SK-N-SH (cell line): Measurements from ENCODE around the gene C14orf132. TPM values are rescaled to one million over a fixed set of nuclear protein-coding genes. Genes with fewer than 3 reads are reported as not detected.

Experiments used
- CTCF ChIA-PET: fragments of 300-600, 350-600 bp; formaldehyde crosslinking; extraction: SDS; loops from one replicate; lab custom pipeline; 2021; lab: Yijun Ruan, JAX
- POLR2A ChIA-PET: fragments of 350-600 bp; sonication (Branson Sonifier 250); formaldehyde crosslinking; extraction: SDS; loops from one replicate; lab custom pipeline; 2020; ENCODE audit warnings: antibody characterized with exemption, inconsistent platforms; lab: Yijun Ruan, JAX
- DNase-seq: peaks from one replicate; pipeline ENCODE4 v3.0.0; 2012
- H2AFZ ChIP-seq: fragments of 200-600 bp; sonication (generic); 2 replicates; pipeline ENCODE4 v1.8.1; 2016; ENCODE audit warnings: antibody characterized with exemption, mild to moderate bottlenecking, low read depth
- H3F3A ChIP-seq: fragments of 200-600 bp; sonication (generic); replicated peaks from 2 replicates; pipeline ENCODE3; 2016; ENCODE audit warnings: antibody characterized with exemption, mild to moderate bottlenecking; ENCODE audit not compliant: insufficient read depth
- H3K27ac ChIP-seq, 2 experiments: fragments of 200-500 bp in 1 of 2; fragments of 200-600 bp in 1 of 2; sonication (Bioruptor generic) in 1 of 2; sonication (generic), shearing (Covaris generic) in 1 of 2; 2 replicates each; pipeline versions ENCODE4 v1.5.1 to v1.6.1; 2014 to 2016; ENCODE audit warnings: low read depth in 2 of 2, inconsistent platforms in 1 of 2, low read length in 1 of 2, mild to moderate bottlenecking in 1 of 2, mixed read lengths in 1 of 2
- H3K27me3 ChIP-seq: fragments of 200-600 bp; sonication (generic), shearing (Covaris generic); 2 replicates; pipeline ENCODE4 v1.6.1; 2016; ENCODE audit warnings: mixed run types; ENCODE audit not compliant: insufficient read depth
- H3K36me3 ChIP-seq, 2 experiments: fragments of 200-500 bp in 1 of 2; fragments of 200-600 bp in 1 of 2; sonication (Bioruptor generic) in 1 of 2; sonication (generic) in 1 of 2; replicated peaks in 1 of 2; 2 replicates each; pipeline versions ENCODE3 to v1.5.1; 2014 to 2016; ENCODE audit warnings: low read length in 1 of 2, mild to moderate bottlenecking in 1 of 2; ENCODE audit not compliant: insufficient read depth in 2 of 2, control insufficient read depth in 1 of 2
- H3K4me1 ChIP-seq, 2 experiments: fragments of 200-500 bp in 1 of 2; fragments of 200-600 bp in 1 of 2; sonication (Bioruptor generic) in 1 of 2; sonication (generic), shearing (Covaris generic) in 1 of 2; 2 replicates each; pipeline versions ENCODE4 v1.5.1 to v1.6.1; 2014 to 2016; ENCODE audit warnings: low read depth in 1 of 2, low read length in 1 of 2, mixed run types in 1 of 2; ENCODE audit not compliant: insufficient read depth in 2 of 2, control insufficient read depth in 1 of 2
- H3K4me2 ChIP-seq: fragments of 200-600 bp; sonication (generic), shearing (Covaris generic); 2 replicates; pipeline ENCODE4 v1.6.1; 2017; ENCODE audit warnings: mixed run types
- H3K4me3 ChIP-seq, 2 experiments: fragments of 200-500 bp in 1 of 2; fragments of 200-600 bp in 1 of 2; sonication (Bioruptor generic) in 1 of 2; sonication (generic), shearing (Covaris generic) in 1 of 2; 2 replicates each; pipeline versions ENCODE4 v1.5.1 to v1.8.1; 2014 to 2016; ENCODE audit warnings: low read depth in 2 of 2, inconsistent platforms in 1 of 2, low read length in 1 of 2, mild to moderate bottlenecking in 1 of 2, mixed read lengths in 1 of 2, moderate library complexity in 1 of 2
- H3K79me2 ChIP-seq: fragments of 200-600 bp; sonication (generic); 2 replicates; pipeline ENCODE4 v1.8.1; 2017; ENCODE audit warnings: mild to moderate bottlenecking; ENCODE audit not compliant: insufficient read depth
- H3K9ac ChIP-seq: fragments of 200-600 bp; sonication (generic); 2 replicates; pipeline ENCODE4 v1.6.1; 2017; ENCODE audit warnings: mixed run types
- H3K9me2 ChIP-seq: fragments of 200-600 bp; sonication (generic); 2 replicates; pipeline ENCODE4 v1.6.1; 2017; ENCODE audit warnings: mixed run types
- H3K9me3 ChIP-seq: fragments of 200-600 bp; sonication (generic); 2 replicates; pipeline ENCODE4 v1.6.1; 2017; ENCODE audit warnings: mixed run types, mild to moderate bottlenecking, moderate library complexity
- H4K20me1 ChIP-seq: fragments of 200-600 bp; sonication (generic); 2 replicates; pipeline ENCODE4 v1.6.1; 2017; ENCODE audit warnings: mild to moderate bottlenecking, mixed run types; ENCODE audit not compliant: insufficient read depth
- FOSL2 ChIP-seq: IDR thresholded peaks from 2 replicates; pipeline ENCODE4 v1.4.0; 2012; ENCODE audit warnings: low read depth, mild to moderate bottlenecking, moderate library complexity, borderline replicate concordance
- FOXJ3 ChIP-seq: sonication (generic); formaldehyde crosslinking; IDR thresholded peaks from 2 replicates; pipeline ENCODE4 v1.5.1; 2020; ENCODE audit warnings: mild to moderate bottlenecking, missing genetic modification reagents
- GATA2 ChIP-seq: sonication (generic); formaldehyde crosslinking; IDR thresholded peaks from 2 replicates; pipeline ENCODE4 v1.5.0; 2020; ENCODE audit warnings: mild to moderate bottlenecking, missing genetic modification reagents
- MEF2A ChIP-seq: IDR thresholded peaks from 2 replicates; pipeline ENCODE4 v1.4.0; 2012; ENCODE audit warnings: low read depth, borderline replicate concordance
- NFIC ChIP-seq: IDR thresholded peaks from 2 replicates; pipeline ENCODE4 v1.4.0; 2012; ENCODE audit warnings: borderline replicate concordance
- RAD21 ChIP-seq: IDR thresholded peaks from 2 replicates; pipeline ENCODE4 v1.6.1; 2012; ENCODE audit warnings: mild to moderate bottlenecking, low read length
- RXRA ChIP-seq: IDR thresholded peaks from 2 replicates; pipeline ENCODE4 v1.4.0; 2012; ENCODE audit warnings: low read depth, mild to moderate bottlenecking, borderline replicate concordance
- SIN3A ChIP-seq: IDR thresholded peaks from 2 replicates; pipeline ENCODE4 v1.6.1; 2012; ENCODE audit warnings: low read depth, mild to moderate bottlenecking, low read length, moderate library complexity, borderline replicate concordance
- TCF12 ChIP-seq: IDR thresholded peaks from 2 replicates; pipeline ENCODE4 v1.4.0; 2012
- WGBS: methylation state at CpG from one replicate; pipeline ENCODE4 v1.1.6; 2017; ENCODE audit warnings: low lambda C conversion rate; 5-methylcytosine and 5-hydroxymethylcytosine counted together
- polyA plus RNA-seq, 3 experiments: library from polyadenylated mRNA; depleted of rRNA; stranded (reverse); fragments of >200 nt; gene quantifications; 2 replicates each; pipeline ENCODE4 v1.2.3, GENCODE V29; 2012
- TF ChIP-seq, protein P1 (sequence below): fragments of 150-350 bp; IDR thresholded peaks from 2 replicates; pipeline ENCODE4 v1.6.1; 2016; ENCODE audit warnings: mild to moderate bottlenecking, low read depth, low read length
- TF ChIP-seq, protein P2 (sequence below): fragments of 150-350 bp; IDR thresholded peaks from 2 replicates; pipeline ENCODE4 v1.6.1; 2017; ENCODE audit warnings: antibody characterized with exemption, low read length, low read depth, borderline replicate concordance
- TF ChIP-seq, protein P3 (sequence below): IDR thresholded peaks from 2 replicates; pipeline ENCODE4 v1.4.0; 2012; ENCODE audit warnings: low read depth
- TF ChIP-seq, protein P4 (sequence below): IDR thresholded peaks from 2 replicates; pipeline ENCODE4 v1.4.0; 2012; ENCODE audit warnings: low read depth, borderline replicate concordance
- TF ChIP-seq, protein P5 (sequence below): IDR thresholded peaks from 2 replicates; pipeline ENCODE4 v1.6.1; 2012; ENCODE audit warnings: mild to moderate bottlenecking, low read depth, low read length, moderate library complexity
- TF ChIP-seq, protein P6 (sequence below): IDR thresholded peaks from 2 replicates; pipeline ENCODE4 v1.4.0; 2012; ENCODE audit warnings: low read depth, borderline replicate concordance
- TF ChIP-seq, protein P7 (sequence below): fragments of 200-600 bp; sonication (generic); IDR thresholded peaks from 2 replicates; pipeline ENCODE4 v1.6.1; 2017; ENCODE audit warnings: antibody characterized with exemption, mild to moderate bottlenecking, moderate library complexity

C14orf132 gene
- polyA plus RNA-seq, 1 of the 3 experiments (the other 2 are of a cell fraction): 5.5 TPM

DNA sequence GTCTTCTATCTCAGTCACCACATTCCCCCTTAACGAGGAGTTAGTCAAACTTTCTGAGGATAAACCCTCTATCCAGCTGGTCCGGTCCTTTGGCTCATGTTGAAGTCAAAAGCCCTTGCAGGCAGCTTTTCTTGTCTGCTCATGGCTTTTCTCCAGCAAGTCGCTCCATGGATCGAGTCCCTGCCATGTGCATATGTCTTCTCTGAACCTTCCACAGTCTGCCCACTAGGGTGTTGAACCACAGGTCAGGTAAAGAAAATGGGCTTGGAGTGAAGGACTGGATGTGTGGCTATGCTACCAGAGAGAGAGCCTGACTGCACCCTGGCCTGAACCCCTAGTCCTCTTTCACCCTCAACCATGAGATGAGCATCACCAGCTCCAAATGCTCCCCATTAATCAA lies 22.8 kb downstream of the C14orf132 start (continued):
- TF ChIP-seq, protein P1, sequence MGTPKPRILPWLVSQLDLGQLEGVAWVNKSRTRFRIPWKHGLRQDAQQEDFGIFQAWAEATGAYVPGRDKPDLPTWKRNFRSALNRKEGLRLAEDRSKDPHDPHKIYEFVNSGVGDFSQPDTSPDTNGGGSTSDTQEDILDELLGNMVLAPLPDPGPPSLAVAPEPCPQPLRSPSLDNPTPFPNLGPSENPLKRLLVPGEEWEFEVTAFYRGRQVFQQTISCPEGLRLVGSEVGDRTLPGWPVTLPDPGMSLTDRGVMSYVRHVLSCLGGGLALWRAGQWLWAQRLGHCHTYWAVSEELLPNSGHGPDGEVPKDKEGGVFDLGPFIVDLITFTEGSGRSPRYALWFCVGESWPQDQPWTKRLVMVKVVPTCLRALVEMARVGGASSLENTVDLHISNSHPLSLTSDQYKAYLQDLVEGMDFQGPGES: no peak
- TF ChIP-seq RAD21 (no peak), FOXJ3 (no peak), RXRA (no peak), GATA2 (CRISPR knock-in tag) (no peak), FOSL2 (no peak), TCF12 (no peak), SIN3A (no peak)
- TF ChIP-seq, protein P2, sequence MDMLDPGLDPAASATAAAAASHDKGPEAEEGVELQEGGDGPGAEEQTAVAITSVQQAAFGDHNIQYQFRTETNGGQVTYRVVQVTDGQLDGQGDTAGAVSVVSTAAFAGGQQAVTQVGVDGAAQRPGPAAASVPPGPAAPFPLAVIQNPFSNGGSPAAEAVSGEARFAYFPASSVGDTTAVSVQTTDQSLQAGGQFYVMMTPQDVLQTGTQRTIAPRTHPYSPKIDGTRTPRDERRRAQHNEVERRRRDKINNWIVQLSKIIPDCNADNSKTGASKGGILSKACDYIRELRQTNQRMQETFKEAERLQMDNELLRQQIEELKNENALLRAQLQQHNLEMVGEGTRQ: no peak
- TF ChIP-seq, protein P3, sequence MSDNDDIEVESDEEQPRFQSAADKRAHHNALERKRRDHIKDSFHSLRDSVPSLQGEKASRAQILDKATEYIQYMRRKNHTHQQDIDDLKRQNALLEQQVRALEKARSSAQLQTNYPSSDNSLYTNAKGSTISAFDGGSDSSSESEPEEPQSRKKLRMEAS: no peak
- TF ChIP-seq, protein P4, sequence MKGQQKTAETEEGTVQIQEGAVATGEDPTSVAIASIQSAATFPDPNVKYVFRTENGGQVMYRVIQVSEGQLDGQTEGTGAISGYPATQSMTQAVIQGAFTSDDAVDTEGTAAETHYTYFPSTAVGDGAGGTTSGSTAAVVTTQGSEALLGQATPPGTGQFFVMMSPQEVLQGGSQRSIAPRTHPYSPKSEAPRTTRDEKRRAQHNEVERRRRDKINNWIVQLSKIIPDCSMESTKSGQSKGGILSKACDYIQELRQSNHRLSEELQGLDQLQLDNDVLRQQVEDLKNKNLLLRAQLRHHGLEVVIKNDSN: no peak
- TF ChIP-seq, protein P5, sequence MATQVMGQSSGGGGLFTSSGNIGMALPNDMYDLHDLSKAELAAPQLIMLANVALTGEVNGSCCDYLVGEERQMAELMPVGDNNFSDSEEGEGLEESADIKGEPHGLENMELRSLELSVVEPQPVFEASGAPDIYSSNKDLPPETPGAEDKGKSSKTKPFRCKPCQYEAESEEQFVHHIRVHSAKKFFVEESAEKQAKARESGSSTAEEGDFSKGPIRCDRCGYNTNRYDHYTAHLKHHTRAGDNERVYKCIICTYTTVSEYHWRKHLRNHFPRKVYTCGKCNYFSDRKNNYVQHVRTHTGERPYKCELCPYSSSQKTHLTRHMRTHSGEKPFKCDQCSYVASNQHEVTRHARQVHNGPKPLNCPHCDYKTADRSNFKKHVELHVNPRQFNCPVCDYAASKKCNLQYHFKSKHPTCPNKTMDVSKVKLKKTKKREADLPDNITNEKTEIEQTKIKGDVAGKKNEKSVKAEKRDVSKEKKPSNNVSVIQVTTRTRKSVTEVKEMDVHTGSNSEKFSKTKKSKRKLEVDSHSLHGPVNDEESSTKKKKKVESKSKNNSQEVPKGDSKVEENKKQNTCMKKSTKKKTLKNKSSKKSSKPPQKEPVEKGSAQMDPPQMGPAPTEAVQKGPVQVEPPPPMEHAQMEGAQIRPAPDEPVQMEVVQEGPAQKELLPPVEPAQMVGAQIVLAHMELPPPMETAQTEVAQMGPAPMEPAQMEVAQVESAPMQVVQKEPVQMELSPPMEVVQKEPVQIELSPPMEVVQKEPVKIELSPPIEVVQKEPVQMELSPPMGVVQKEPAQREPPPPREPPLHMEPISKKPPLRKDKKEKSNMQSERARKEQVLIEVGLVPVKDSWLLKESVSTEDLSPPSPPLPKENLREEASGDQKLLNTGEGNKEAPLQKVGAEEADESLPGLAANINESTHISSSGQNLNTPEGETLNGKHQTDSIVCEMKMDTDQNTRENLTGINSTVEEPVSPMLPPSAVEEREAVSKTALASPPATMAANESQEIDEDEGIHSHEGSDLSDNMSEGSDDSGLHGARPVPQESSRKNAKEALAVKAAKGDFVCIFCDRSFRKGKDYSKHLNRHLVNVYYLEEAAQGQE: no peak

DNA sequence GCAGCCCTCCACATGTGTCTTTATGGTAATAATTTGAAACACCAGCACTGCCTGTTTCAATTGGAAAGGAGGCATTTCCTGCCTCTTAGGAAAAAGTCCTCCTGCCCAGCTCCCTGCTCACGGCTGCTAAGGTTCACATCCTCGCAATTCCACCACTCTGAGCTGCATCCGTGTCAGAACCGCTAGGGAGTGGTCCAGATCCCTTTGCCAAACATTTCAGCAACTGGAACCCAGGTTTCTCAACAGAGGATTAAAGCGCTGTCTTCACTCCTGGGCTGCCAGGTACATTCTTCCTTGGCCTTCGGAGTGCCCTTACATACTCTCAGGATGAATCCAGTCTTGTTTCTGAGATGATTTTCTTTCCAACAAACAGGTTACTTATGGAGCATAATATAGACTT lies 23.3 kb downstream of the C14orf132 start:
- Histone ChIP-seq H3F3A (no peaks in the 10 kb centered on the region), H3K36me3 (no peaks in the 10 kb centered on the region), H3K9me3 (no peaks in the 10 kb centered on the region), H3K4me2 (no peak overlapping the region), H3K79me2 (no peaks in the 10 kb centered on the region), H3K9ac (no peak overlapping the region), H3K9me2 (no peaks in the 10 kb centered on the region), H3K4me3 (no peak overlapping the region), H3K27ac (no peak overlapping the region), H3K4me1 (peaks cover 0 to 55% of the 10 kb centered on the region in 2 experiments; a peak in 2 of 4 replicates), H4K20me1 (no peaks in the 10 kb centered on the region), H3K27me3 (no peaks in the 10 kb centered on the region), H2AFZ (no peak overlapping the region)
- ChIA-PET POLR2A (interaction anchor here (0.9 kb wide), 1 partner anchor 33 kb away, joined by 4 read pairs; no protein-coding TSS in a partner anchor), CTCF (interaction anchor here (1.1 to 9.2 kb wide), 4 partner anchors 10 to 35 kb away, joined by 3 to 94 read pairs (median 3); no protein-coding TSS in a partner anchor)
- DNase-seq: no peak
- WGBS: 89% methylated on average over 6 of the region's 6 CpGs
- no peak for TF ChIP-seq FOXJ3
- TF ChIP-seq, protein P6, sequence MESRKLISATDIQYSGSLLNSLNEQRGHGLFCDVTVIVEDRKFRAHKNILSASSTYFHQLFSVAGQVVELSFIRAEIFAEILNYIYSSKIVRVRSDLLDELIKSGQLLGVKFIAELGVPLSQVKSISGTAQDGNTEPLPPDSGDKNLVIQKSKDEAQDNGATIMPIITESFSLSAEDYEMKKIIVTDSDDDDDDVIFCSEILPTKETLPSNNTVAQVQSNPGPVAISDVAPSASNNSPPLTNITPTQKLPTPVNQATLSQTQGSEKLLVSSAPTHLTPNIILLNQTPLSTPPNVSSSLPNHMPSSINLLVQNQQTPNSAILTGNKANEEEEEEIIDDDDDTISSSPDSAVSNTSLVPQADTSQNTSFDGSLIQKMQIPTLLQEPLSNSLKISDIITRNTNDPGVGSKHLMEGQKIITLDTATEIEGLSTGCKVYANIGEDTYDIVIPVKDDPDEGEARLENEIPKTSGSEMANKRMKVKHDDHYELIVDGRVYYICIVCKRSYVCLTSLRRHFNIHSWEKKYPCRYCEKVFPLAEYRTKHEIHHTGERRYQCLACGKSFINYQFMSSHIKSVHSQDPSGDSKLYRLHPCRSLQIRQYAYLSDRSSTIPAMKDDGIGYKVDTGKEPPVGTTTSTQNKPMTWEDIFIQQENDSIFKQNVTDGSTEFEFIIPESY: no peak
- TF ChIP-seq TCF12: no peak
- no peak for TF ChIP-seq SIN3A
- TF ChIP-seq, protein P7, sequence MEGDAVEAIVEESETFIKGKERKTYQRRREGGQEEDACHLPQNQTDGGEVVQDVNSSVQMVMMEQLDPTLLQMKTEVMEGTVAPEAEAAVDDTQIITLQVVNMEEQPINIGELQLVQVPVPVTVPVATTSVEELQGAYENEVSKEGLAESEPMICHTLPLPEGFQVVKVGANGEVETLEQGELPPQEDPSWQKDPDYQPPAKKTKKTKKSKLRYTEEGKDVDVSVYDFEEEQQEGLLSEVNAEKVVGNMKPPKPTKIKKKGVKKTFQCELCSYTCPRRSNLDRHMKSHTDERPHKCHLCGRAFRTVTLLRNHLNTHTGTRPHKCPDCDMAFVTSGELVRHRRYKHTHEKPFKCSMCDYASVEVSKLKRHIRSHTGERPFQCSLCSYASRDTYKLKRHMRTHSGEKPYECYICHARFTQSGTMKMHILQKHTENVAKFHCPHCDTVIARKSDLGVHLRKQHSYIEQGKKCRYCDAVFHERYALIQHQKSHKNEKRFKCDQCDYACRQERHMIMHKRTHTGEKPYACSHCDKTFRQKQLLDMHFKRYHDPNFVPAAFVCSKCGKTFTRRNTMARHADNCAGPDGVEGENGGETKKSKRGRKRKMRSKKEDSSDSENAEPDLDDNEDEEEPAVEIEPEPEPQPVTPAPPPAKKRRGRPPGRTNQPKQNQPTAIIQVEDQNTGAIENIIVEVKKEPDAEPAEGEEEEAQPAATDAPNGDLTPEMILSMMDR: no peak
- TF ChIP-seq NFIC: no peak
- TF ChIP-seq MEF2A: no peak
